T-helper 1 cell treated with Interleukin-12 subunit alpha and Interleukin-12 subunit beta and Interleukin-4 antibody, amounts not matched to agents 30 μg/mL and 1 μg/mL, for 36 hours (primary cell): ENCODE measurements around the gene PASK.

Source experiments
- H3K27ac Mint-ChIP-seq: one replicate; pipeline ENCODE4 v1.8.0; 2021; ENCODE audit warnings: mild to moderate bottlenecking, mixed read lengths
- H3K27me3 Mint-ChIP-seq: one replicate; pipeline ENCODE4 v1.8.0; 2021; ENCODE audit warnings: low read depth, mixed read lengths
- H3K36me3 Mint-ChIP-seq: one replicate; pipeline ENCODE4 v1.8.0; 2021; ENCODE audit warnings: low read depth, mixed read lengths
- H3K4me1 Mint-ChIP-seq: one replicate; pipeline ENCODE4 v1.8.0; 2021; ENCODE audit warnings: low read depth, mixed read lengths
- H3K4me3 Mint-ChIP-seq: one replicate; pipeline ENCODE4 v1.8.0; 2021; ENCODE audit warnings: mild to moderate bottlenecking, moderate library complexity, mixed read lengths
- H3K9me3 Mint-ChIP-seq: one replicate; pipeline ENCODE4 v1.8.0; 2021; ENCODE audit warnings: mixed read lengths

PASK gene

GRCh38 chr2:241132538-241133435, 16.5 kb downstream of the PASK start:
- H3K36me3 Mint-ChIP-seq, result peaks cover 46% of the 10 kb centered on the region
- no peak overlapping the region for H3K4me3 Mint-ChIP-seq

GRCh38 chr2:241131531-241131930, 17.7 kb downstream of the PASK start:
- Mint-ChIP-seq H3K36me3 (peaks cover 51% of the 10 kb centered on the region), H3K4me3 (no peak overlapping the region), H3K4me1 (peaks cover 28% of the 10 kb centered on the region), H3K9me3 (no peaks in the 10 kb centered on the region), H3K27me3 (no peaks in the 10 kb centered on the region), H3K27ac (no peak overlapping the region)

More at GRCh38 chr2:241132538-241133435, 16.5 kb downstream of the PASK start:
- Mint-ChIP-seq H3K27me3 (no peaks in the 10 kb centered on the region), H3K27ac (peak overlapping the region; percentile 6), H3K9me3 (no peaks in the 10 kb centered on the region), H3K4me1 (peaks cover 20% of the 10 kb centered on the region)

- peak overlapping the region; percentile 43 for H3K27ac Mint-ChIP-seq
- no peak overlapping the region for H3K4me3 Mint-ChIP-seq
- peaks cover 35% of the 10 kb centered on the region for H3K4me1 Mint-ChIP-seq
- no peaks in the 10 kb centered on the region for H3K27me3 Mint-ChIP-seq
- H3K9me3 Mint-ChIP-seq, result no peaks in the 10 kb centered on the region
- peaks cover 42% of the 10 kb centered on the region for H3K36me3 Mint-ChIP-seq
Observed at GRCh38 chr2:241130316-241130715, 19.0 kb downstream of the PASK start.

- Mint-ChIP-seq H3K27ac (peak overlapping the region; percentile 88), H3K4me1 (peaks cover 37% of the 10 kb centered on the region), H3K4me3 (no peak overlapping the region), H3K36me3 (peaks cover 43% of the 10 kb centered on the region), H3K9me3 (no peaks in the 10 kb centered on the region), H3K27me3 (no peaks in the 10 kb centered on the region)
Observed at GRCh38 chr2:241129086-241129871, 20.0 kb downstream of the PASK start.

- Mint-ChIP-seq H3K27ac (peak overlapping the region; percentile 99), H3K4me3 (peak overlapping the region; percentile 64), H3K4me1 (peaks cover 42% of the 10 kb centered on the region), H3K36me3 (peaks cover 45% of the 10 kb centered on the region), H3K27me3 (no peaks in the 10 kb centered on the region), H3K9me3 (no peaks in the 10 kb centered on the region)
Observed at GRCh38 chr2:241128266-241128665, 21.0 kb downstream of the PASK start.

- H3K4me3 Mint-ChIP-seq, result no peak overlapping the region
Observed at GRCh38 chr2:241126771-241127202, 22.5 kb downstream of the PASK start.

GRCh38 chr2:241126201-241126611, 23.1 kb downstream of the PASK start:
- Mint-ChIP-seq H3K27me3 (no peaks in the 10 kb centered on the region), H3K4me1 (peaks cover 44% of the 10 kb centered on the region), H3K36me3 (peaks cover 52% of the 10 kb centered on the region), H3K9me3 (peaks cover under 1% of the 10 kb centered on the region), H3K4me3 (peak overlapping the region; percentile 51), H3K27ac (peak overlapping the region; percentile 45)

More at GRCh38 chr2:241126771-241127202, 22.5 kb downstream of the PASK start:
- no peaks in the 10 kb centered on the region for H3K9me3 Mint-ChIP-seq
- no peaks in the 10 kb centered on the region for H3K27me3 Mint-ChIP-seq
- peaks cover 41% of the 10 kb centered on the region for H3K4me1 Mint-ChIP-seq
- H3K36me3 Mint-ChIP-seq, result peaks cover 46% of the 10 kb centered on the region
- H3K27ac Mint-ChIP-seq, result peak overlapping the region; percentile 99

GRCh38 chr2:241125626-241126025, 23.6 kb downstream of the PASK start:
- no peaks in the 10 kb centered on the region for H3K27me3 Mint-ChIP-seq
- peaks cover 55% of the 10 kb centered on the region for H3K36me3 Mint-ChIP-seq
- peak overlapping the region; percentile 45 for H3K27ac Mint-ChIP-seq
- H3K4me3 Mint-ChIP-seq, result peak overlapping the region; percentile 51
- peaks cover 5% of the 10 kb centered on the region for H3K9me3 Mint-ChIP-seq
- H3K4me1 Mint-ChIP-seq, result peaks cover 43% of the 10 kb centered on the region

GRCh38 chr2:241123816-241124536, 25.3 kb downstream of the PASK start:
- Mint-ChIP-seq H3K36me3 (peaks cover 49% of the 10 kb centered on the region), H3K27ac (peak overlapping the region; percentile 52), H3K4me1 (peaks cover 38% of the 10 kb centered on the region), H3K9me3 (peaks cover 5% of the 10 kb centered on the region), H3K4me3 (peak overlapping the region; percentile 35), H3K27me3 (no peaks in the 10 kb centered on the region)

GRCh38 chr2:241122376-241123002, 26.8 kb downstream of the PASK start:
- no peaks in the 10 kb centered on the region for H3K27me3 Mint-ChIP-seq
- H3K4me3 Mint-ChIP-seq, result no peak overlapping the region
- H3K27ac Mint-ChIP-seq, result no peak overlapping the region
- H3K4me1 Mint-ChIP-seq, result peaks cover 28% of the 10 kb centered on the region
- H3K36me3 Mint-ChIP-seq, result peaks cover 44% of the 10 kb centered on the region
- peaks cover 5% of the 10 kb centered on the region for H3K9me3 Mint-ChIP-seq

GRCh38 chr2:241121008-241121407, 28.3 kb downstream of the PASK start:
- peaks cover 5% of the 10 kb centered on the region for H3K9me3 Mint-ChIP-seq
- no peak overlapping the region for H3K4me3 Mint-ChIP-seq
- no peak overlapping the region for H3K27ac Mint-ChIP-seq
- peaks cover 18% of the 10 kb centered on the region for H3K4me1 Mint-ChIP-seq
- peaks cover 52% of the 10 kb centered on the region for H3K36me3 Mint-ChIP-seq
- no peaks in the 10 kb centered on the region for H3K27me3 Mint-ChIP-seq

GRCh38 chr2:241120440-241120839, 28.8 kb downstream of the PASK start:
- Mint-ChIP-seq H3K27ac (no peak overlapping the region), H3K27me3 (no peaks in the 10 kb centered on the region), H3K9me3 (peaks cover 5% of the 10 kb centered on the region), H3K4me3 (no peak overlapping the region), H3K36me3 (peaks cover 55% of the 10 kb centered on the region), H3K4me1 (peaks cover 16% of the 10 kb centered on the region)

- Mint-ChIP-seq H3K27me3 (no peaks in the 10 kb centered on the region), H3K36me3 (peaks cover 63% of the 10 kb centered on the region), H3K9me3 (peaks cover 5% of the 10 kb centered on the region), H3K27ac (no peak overlapping the region), H3K4me1 (peaks cover 10% of the 10 kb centered on the region), H3K4me3 (no peak overlapping the region)
Observed at GRCh38 chr2:241118737-241119505, 30.4 kb downstream of the PASK start.
